HepG2 (cell line): Measurements from ENCODE around the gene DTNB. TPM values are rescaled to one million over a fixed set of nuclear protein-coding genes. Genes with fewer than 3 reads are reported as not detected.

Source experiments
- ATAC-seq: fragments of 200-7000 bp; cut with Tn5 transposase; 3 replicates; pipeline ENCODE4 v1.9.1; 2020; ENCODE audit warnings: mild to moderate bottlenecking, moderate library complexity
- BruUV-seq: library from RNA; stranded (reverse); fragments of 400-500 nt; replicated peaks from 2 replicates; lab custom pipeline; 2021; lab: Mats Ljungman, UMichigan
- CTCF ChIA-PET: fragments of 300-600 bp; formaldehyde crosslinking; extraction: SDS; loops from one replicate; lab custom pipeline; 2021; ENCODE audit warnings: low total read pairs, inconsistent platforms, low intra/inter-chr PET ratio; lab: Yijun Ruan, JAX
- POLR2A ChIA-PET: fragments of 350-600 bp; sonication (Branson Sonifier 250); formaldehyde crosslinking; loops from one replicate; lab custom pipeline; 2020; ENCODE audit warnings: antibody characterized with exemption, inconsistent platforms; lab: Yijun Ruan, JAX
- DNase-seq: peaks from one replicate; pipeline ENCODE4 v3.0.0-alpha.2; 2015; ENCODE audit warnings: low spot score
- FAIRE-seq: peaks from 3 replicates; lab custom pipeline; 2011; peaks lifted over from hg19 to GRCh38; lab: Jason Lieb, UNC
- H2AFZ ChIP-seq: one replicate; pipeline ENCODE4 v1.6.1; 2011; ENCODE audit warnings: low read length, inconsistent platforms
- H3K27ac ChIP-seq: fragments of 300-600 bp; 3 replicates; pipeline ENCODE4 v1.8.0; 2011; ENCODE audit warnings: mixed run types, mild to moderate bottlenecking, mixed read lengths, low read length, inconsistent platforms; ENCODE audit not compliant: insufficient read depth; ENCODE audit errors: extremely low read length
- H3K27me3 ChIP-seq, 2 experiments: fragments of 200-600 bp in 1 of 2; 2 replicates in 1 of 2; 3 replicates in 1 of 2; pipeline versions ENCODE4 v1.6.0 to v1.8.0; 2011; ENCODE audit warnings: low read length in 2 of 2, mild to moderate bottlenecking in 2 of 2, moderate library complexity in 2 of 2, inconsistent platforms in 1 of 2; ENCODE audit not compliant: insufficient read depth in 2 of 2, control insufficient read depth in 1 of 2
- H3K36me3 ChIP-seq, 2 experiments: fragments of 200-600 bp in 1 of 2; replicated peaks in 1 of 2; 2 replicates in 1 of 2; 3 replicates in 1 of 2; pipeline versions ENCODE4 v1.5.1 to v1.8.0; 2011; ENCODE audit warnings: low read length in 2 of 2, inconsistent platforms in 1 of 2; ENCODE audit not compliant: insufficient read depth in 2 of 2, control insufficient read depth in 1 of 2
- H3K4me1 ChIP-seq: 2 replicates; pipeline ENCODE4 v1.5.1; 2012; ENCODE audit warnings: low read length, inconsistent platforms; ENCODE audit not compliant: insufficient read depth
- H3K4me2 ChIP-seq: 2 replicates; pipeline ENCODE4 v1.6.0; 2011; ENCODE audit warnings: low read depth, low read length, inconsistent platforms
- H3K4me3 ChIP-seq, 3 experiments: fragments of 200-600 bp in 1 of 3; sonication (generic), shearing (Covaris generic) in 1 of 3; replicated peaks in 1 of 3; 2 replicates each; pipeline ENCODE4 v1.5.1; 2011 to 2016; ENCODE audit warnings: low read length in 3 of 3, inconsistent platforms in 2 of 3, low read depth in 2 of 3, mild to moderate bottlenecking in 2 of 3, control low read depth in 1 of 3, mixed read lengths in 1 of 3; ENCODE audit not compliant: insufficient read depth in 1 of 3
- H3K79me2 ChIP-seq: one replicate; pipeline ENCODE4 v1.6.1; 2011; ENCODE audit warnings: low read length, inconsistent platforms; ENCODE audit not compliant: insufficient read depth
- H3K9ac ChIP-seq: 2 replicates; pipeline ENCODE4 v1.6.0; 2011; ENCODE audit warnings: mild to moderate bottlenecking, low read depth, low read length, inconsistent platforms; ENCODE audit not compliant: insufficient read depth
- H3K9me3 ChIP-seq: 2 replicates; pipeline ENCODE4 v1.5.1; 2012; ENCODE audit warnings: mild to moderate bottlenecking, low read length
- H4K20me1 ChIP-seq: 2 replicates; pipeline ENCODE4 v1.6.0; 2011; ENCODE audit warnings: inconsistent platforms, mild to moderate bottlenecking, low read length, moderate library complexity; ENCODE audit not compliant: insufficient read depth
- CEBPB ChIP-seq: IDR thresholded peaks from 2 replicates; pipeline ENCODE4 v1.6.1; 2011; ENCODE audit warnings: low read depth, low read length, improper control_type of control experiment, borderline replicate concordance
- CEBPG ChIP-seq: IDR thresholded peaks from 2 replicates; pipeline ENCODE4 v1.6.1; 2016
- HNRNPK ChIP-seq: fragments of 200-400 bp; formaldehyde crosslinking; IDR thresholded peaks from 2 replicates; pipeline ENCODE4 v1.6.1; 2018; ENCODE audit warnings: low read length, low read depth, moderate library complexity, mild to moderate bottlenecking; ENCODE audit not compliant: poor library complexity, severe bottlenecking
- HOXA5 ChIP-seq: sonication (generic); formaldehyde crosslinking; IDR thresholded peaks from 2 replicates; pipeline ENCODE4 v1.4.0; 2020; ENCODE audit warnings: missing genetic modification reagents
- JUNB ChIP-seq: sonication (generic); formaldehyde crosslinking; IDR thresholded peaks from 2 replicates; pipeline ENCODE4 v1.8.0; 2022; ENCODE audit warnings: missing genetic modification reagents, mild to moderate bottlenecking, borderline replicate concordance
- KAT7 ChIP-seq: IDR thresholded peaks from 2 replicates; pipeline ENCODE4 v1.6.1; 2018; ENCODE audit warnings: borderline replicate concordance, missing compliant biosample characterization
- RORA ChIP-seq: sonication (generic); formaldehyde crosslinking; IDR thresholded peaks from 2 replicates; pipeline ENCODE4 v1.5.0; 2020; ENCODE audit warnings: mild to moderate bottlenecking, missing genetic modification reagents, moderate library complexity
- TFAP4 ChIP-seq: sonication (generic); IDR thresholded peaks from 2 replicates; pipeline ENCODE4 v1.6.1; 2016; ENCODE audit warnings: low read depth, borderline replicate concordance
- ZNF580 ChIP-seq: IDR thresholded peaks from 2 replicates; pipeline ENCODE4 v1.6.1; 2016; ENCODE audit warnings: low read depth, borderline replicate concordance
- ZNF749 ChIP-seq: sonication (generic); formaldehyde crosslinking; IDR thresholded peaks from 2 replicates; pipeline ENCODE4 v1.8.0; 2022; ENCODE audit warnings: mild to moderate bottlenecking, missing genetic modification reagents, moderate library complexity, borderline replicate concordance
- ZSCAN31 ChIP-seq: sonication (generic); formaldehyde crosslinking; IDR thresholded peaks from 2 replicates; pipeline ENCODE4 v1.5.0; 2020; ENCODE audit warnings: low read depth, mild to moderate bottlenecking, missing genetic modification reagents
- WGBS: methylation state at CpG from one replicate; pipeline ENCODE4 v1.1.6; 2017; ENCODE audit warnings: low lambda C conversion rate; 5-methylcytosine and 5-hydroxymethylcytosine counted together
- in situ Hi-C: cut with HindIII; loops from 2 replicates; pipeline ENCODE4 v1.10.0; 2017; ENCODE audit warnings: low pct_unique_long_range_greater_than_20kb; ENCODE audit not compliant: extremely low pct_ligation_motif_present
- intact Hi-C: fragments of 100-400 bp; cut with micrococcal nuclease; formaldehyde crosslinking; loops from one replicate; pipeline ENCODE4 v1.10.0; 2022; ENCODE audit not compliant: unreplicated experiment
- polyA plus RNA-seq, 8 experiments: library from polyadenylated mRNA; depleted of rRNA in 3 of 8; stranded (reverse) in 7 of 8; unstranded in 1 of 8; fragments of >200 nt; fragmentation: Illumina TruSeq in 4 of 8; extraction: Trizol in 4 of 8; gene quantifications; 2 replicates each; pipeline versions ENCODE4 v1.2.1 to v1.2.3, GENCODE V29; 2011 to 2016; ENCODE audit warnings: low read depth in 4 of 8, missing spikeins in 1 of 8, mixed read lengths in 1 of 8; ENCODE audit not compliant: insufficient read depth in 1 of 8
- total RNA-seq, 5 experiments: library from RNA; depleted of rRNA; stranded (reverse); fragments of >200 nt; fragmentation: Illumina TruSeq; extraction: Trizol; gene quantifications; 2 replicates each; pipeline ENCODE4 v1.2.3, GENCODE V29; 2016; ENCODE audit warnings: low read depth in 1 of 5
- TF ChIP-seq, protein P1 (sequence below): sonication (generic); formaldehyde crosslinking; IDR thresholded peaks from 2 replicates; pipeline ENCODE4 v1.8.0; 2022; ENCODE audit warnings: mild to moderate bottlenecking, missing genetic modification reagents, borderline replicate concordance

Gene DTNB
- total and polyA plus RNA-seq, 2 of the 13 experiments (the other 11 are each of a cell fraction or from before 2014, with no cell fraction given): 14.4 to 23.9 TPM

- no peaks in the 10 kb centered on the region; a peak in 1 of 5 replicates for H3K27me3 ChIP-seq
- no peaks in the 10 kb centered on the region for H3K36me3 ChIP-seq
- no peak overlapping the region for H2AFZ ChIP-seq
- FAIRE-seq (no peak), ATAC-seq (no peak), DNase-seq (no peak)
- no peak overlapping the region for H3K4me3 ChIP-seq
- 92% methylated on average over 10 of the region's 10 CpGs for WGBS
- no TSS peak for BruUV-seq
- POLR2A ChIA-PET: no interaction called here
- CTCF ChIA-PET: no interaction called here
- intact Hi-C loops: no loop called here
- H3K27ac ChIP-seq: no peak overlapping the region
- in situ Hi-C loops: no loop called here
- H3K4me2 ChIP-seq: no peak overlapping the region
- no peaks in the 10 kb centered on the region for H3K79me2 ChIP-seq
- H3K9me3 ChIP-seq: no peaks in the 10 kb centered on the region
- TF ChIP-seq HOXA5 (CRISPR knock-in tag) (no peak), CEBPB (peak; percentile 94), CEBPG (CRISPR knock-in tag) (peak; percentile 46; the same call in 1 of the 2 replicates), ZNF580 (CRISPR knock-in tag) (no peak), HNRNPK (no peak), JUNB (CRISPR knock-in tag) (no peak)
- peaks cover 7% of the 10 kb centered on the region; the same call in 1 of the 2 replicates for H3K4me1 ChIP-seq
- H4K20me1 ChIP-seq: no peaks in the 10 kb centered on the region
- H3K9ac ChIP-seq: no peak overlapping the region
These were observed 132.0 kb downstream of the DTNB start for GRCh38 chr2:25541378-25541777.

DNA sequence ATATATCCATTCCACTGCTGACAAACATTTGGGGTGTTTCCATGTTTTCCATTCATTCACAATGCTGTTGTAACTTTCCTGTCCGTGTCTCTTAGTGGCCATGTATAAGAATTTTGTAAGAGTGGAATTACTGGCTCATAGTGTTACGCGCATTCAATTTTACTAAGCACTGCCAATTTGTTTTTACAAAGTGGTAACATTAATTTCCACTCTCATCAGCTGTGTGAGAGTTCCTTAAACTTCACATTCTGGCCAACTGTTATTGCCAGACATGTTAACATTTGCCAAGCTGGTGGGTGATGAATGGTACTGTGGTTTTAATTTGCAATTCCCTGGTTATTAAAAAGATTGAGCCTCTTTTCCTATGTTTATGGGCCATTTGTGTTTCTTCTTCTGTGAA lies 134.2 kb downstream of the DTNB start:
- no peak for FAIRE-seq
- ChIA-PET POLR2A (no interaction called here), CTCF (no interaction called here)
- intact Hi-C loops: no loop called here
- Histone ChIP-seq H3K4me3 (no peak overlapping the region), H3K36me3 (no peaks in the 10 kb centered on the region)
- TF ChIP-seq, protein P1, sequence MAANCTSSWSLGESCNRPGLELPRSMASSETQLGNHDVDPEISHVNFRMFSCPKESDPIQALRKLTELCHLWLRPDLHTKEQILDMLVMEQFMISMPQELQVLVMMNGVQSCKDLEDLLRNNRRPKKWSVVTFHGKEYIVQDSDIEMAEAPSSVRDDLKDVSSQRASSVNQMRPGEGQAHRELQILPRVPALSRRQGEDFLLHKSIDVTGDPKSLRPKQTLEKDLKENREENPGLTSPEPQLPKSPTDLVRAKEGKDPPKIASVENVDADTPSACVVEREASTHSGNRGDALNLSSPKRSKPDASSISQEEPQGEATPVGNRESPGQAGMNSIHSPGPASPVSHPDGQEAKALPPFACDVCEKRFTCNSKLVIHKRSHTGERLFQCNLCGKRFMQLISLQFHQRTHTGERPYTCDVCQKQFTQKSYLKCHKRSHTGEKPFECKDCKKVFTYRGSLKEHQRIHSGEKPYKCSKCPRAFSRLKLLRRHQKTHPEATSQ: no peak
- TF ChIP-seq TFAP4: no peak
- no peak for TF ChIP-seq ZSCAN31 (CRISPR knock-in tag)
- no peak for TF ChIP-seq RORA (CRISPR knock-in tag)
- TF ChIP-seq KAT7 (CRISPR knock-in tag): no peak
- no peak for TF ChIP-seq ZNF749 (CRISPR knock-in tag)
- TF ChIP-seq, all 625 proteins: peak for 0
- H3K4me1 ChIP-seq: 0 out of 2 replicates have a peak, but pooled peaks cover 4% of the 10 kb centered on the region
- no TSS peak for BruUV-seq
- no peaks in the 10 kb centered on the region for H3K79me2 ChIP-seq
- H3K27me3 ChIP-seq: no peaks in the 10 kb centered on the region; a peak in 1 of 5 replicates
- no peak overlapping the region for H2AFZ ChIP-seq
- in situ Hi-C loops: no loop called here
- 95% methylated on average over 3 of the region's 3 CpGs for WGBS
- no peak overlapping the region for H3K27ac ChIP-seq
- no peak overlapping the region for H3K4me2 ChIP-seq
- H3K9ac ChIP-seq: no peak overlapping the region
- H3K9me3 ChIP-seq: no peaks in the 10 kb centered on the region
- ATAC-seq (no peak), DNase-seq (no peak)
- H4K20me1 ChIP-seq: no peaks in the 10 kb centered on the region
